LNCaP clone FGC (cell line): ENCODE measurements around the gene LMO3.

Source experiments
- DNase-seq: peaks from one replicate; pipeline ENCODE4 v3.0.0-alpha.2; 2011; ENCODE audit warnings: low read depth
- H3K4me3 ChIP-seq: 2 replicates; pipeline ENCODE4 v1.5.1; 2011; ENCODE audit warnings: mild to moderate bottlenecking, low read depth, low read length, control low read depth
- TF ChIP-seq, protein P1 (sequence below): IDR thresholded peaks from 2 replicates; pipeline ENCODE4 v1.5.1; 2012; ENCODE audit warnings: mild to moderate bottlenecking; ENCODE audit not compliant: control insufficient read depth, insufficient read depth; ENCODE audit errors: extremely low read depth

The LMO3 gene

DNA sequence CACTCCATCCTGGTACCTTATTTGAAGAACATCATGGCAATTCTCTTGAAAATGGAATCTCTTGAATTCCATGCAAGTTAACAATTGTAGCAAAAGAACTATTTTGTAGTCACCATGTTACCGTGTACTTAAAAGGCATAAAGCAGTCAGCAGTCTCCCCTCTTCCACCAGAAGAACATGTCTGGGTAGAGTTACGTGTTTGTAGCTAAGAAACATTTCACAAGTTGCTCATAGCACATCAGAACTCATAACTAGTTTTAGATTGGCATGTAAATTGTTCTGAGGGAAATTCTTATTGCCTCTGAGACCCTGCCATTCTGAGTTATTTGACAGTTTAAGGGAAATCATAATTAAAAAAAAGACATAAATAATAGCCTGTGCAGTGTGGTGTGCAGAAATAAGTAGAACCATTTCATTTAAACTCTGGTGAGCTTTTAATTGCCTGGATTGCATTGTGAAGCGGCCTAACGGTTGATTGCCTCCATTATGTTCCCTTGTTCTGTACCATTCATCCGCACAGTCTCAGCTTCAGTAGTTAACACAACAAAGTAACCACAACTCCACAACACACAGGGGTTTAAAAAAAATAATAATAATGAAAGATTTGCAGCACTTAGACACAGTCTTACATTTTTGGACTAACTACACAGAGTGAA lies 2.6 kb downstream of the LMO3 start:
- TF ChIP-seq, protein P1, sequence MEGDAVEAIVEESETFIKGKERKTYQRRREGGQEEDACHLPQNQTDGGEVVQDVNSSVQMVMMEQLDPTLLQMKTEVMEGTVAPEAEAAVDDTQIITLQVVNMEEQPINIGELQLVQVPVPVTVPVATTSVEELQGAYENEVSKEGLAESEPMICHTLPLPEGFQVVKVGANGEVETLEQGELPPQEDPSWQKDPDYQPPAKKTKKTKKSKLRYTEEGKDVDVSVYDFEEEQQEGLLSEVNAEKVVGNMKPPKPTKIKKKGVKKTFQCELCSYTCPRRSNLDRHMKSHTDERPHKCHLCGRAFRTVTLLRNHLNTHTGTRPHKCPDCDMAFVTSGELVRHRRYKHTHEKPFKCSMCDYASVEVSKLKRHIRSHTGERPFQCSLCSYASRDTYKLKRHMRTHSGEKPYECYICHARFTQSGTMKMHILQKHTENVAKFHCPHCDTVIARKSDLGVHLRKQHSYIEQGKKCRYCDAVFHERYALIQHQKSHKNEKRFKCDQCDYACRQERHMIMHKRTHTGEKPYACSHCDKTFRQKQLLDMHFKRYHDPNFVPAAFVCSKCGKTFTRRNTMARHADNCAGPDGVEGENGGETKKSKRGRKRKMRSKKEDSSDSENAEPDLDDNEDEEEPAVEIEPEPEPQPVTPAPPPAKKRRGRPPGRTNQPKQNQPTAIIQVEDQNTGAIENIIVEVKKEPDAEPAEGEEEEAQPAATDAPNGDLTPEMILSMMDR: no peak
- no peak for DNase-seq
- no peak overlapping the region for H3K4me3 ChIP-seq

DNA sequence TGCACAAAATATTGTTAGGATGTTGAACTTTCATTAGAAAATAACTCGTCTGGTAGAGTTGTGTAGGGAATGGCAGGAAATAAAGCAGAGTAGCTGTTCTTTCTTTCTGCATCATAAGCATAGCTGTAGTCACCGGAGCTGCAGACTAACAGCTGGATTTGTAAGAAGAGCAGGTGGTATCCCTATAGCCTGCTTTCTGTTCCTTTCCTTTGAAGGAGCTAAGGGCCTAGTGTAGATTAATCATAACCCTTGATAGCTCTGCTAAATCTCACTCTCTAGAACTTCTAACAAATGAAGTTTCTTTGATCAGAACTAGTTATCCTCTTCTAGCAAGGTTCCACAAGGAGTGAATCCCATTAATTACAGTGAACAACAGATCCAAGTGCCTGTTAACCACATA lies 3.5 kb downstream of the LMO3 start:
- TF ChIP-seq, protein P1: no peak
- no peak overlapping the region for H3K4me3 ChIP-seq
- DNase-seq: no peak

DNA sequence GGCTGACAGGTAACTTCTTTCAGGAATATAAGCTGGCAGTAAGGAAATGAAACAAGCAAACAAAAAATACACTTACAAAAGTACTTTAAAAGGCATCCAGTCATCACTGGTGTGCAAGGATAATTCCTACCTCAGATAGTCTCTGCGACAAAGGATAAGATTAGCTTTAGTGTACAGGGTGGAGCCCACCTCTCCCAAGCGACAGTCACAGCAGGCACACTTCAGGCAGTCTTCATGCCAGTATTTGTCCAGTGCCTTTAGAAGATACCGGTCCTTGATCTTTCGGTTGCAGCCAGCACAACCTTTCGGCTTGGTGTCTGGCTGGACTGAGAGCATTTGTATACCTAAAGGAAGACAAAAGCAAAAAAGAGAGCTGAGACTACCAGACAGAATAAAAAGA lies 5.4 kb downstream of the LMO3 start:
- DNase-seq: no peak

DNA sequence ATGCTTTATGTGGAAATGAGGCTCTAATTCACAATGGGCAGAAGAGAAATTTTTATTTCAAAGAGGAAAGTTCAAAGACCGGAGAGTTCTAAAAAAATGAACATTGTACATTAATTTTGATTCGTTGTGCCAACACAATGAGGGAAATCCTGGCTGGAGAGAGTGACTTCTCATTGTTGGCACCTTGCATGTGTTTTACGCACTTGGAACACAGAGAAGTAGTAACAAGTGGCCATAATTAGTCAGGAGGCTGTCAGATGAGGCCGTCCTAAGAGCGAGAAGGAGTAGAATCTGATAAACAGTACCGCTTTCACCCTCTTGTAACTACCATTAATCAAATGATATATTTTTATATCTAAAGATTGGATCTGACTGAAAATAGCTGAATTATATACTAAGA lies 6.9 kb downstream of the LMO3 start:
- TF ChIP-seq, protein P1: no peak
- H3K4me3 ChIP-seq: no peak overlapping the region
- DNase-seq: no peak

More for the DNA sequence above, 5.4 kb downstream of the LMO3 start:
- TF ChIP-seq, protein P1: no peak
- H3K4me3 ChIP-seq: no peak overlapping the region

DNA sequence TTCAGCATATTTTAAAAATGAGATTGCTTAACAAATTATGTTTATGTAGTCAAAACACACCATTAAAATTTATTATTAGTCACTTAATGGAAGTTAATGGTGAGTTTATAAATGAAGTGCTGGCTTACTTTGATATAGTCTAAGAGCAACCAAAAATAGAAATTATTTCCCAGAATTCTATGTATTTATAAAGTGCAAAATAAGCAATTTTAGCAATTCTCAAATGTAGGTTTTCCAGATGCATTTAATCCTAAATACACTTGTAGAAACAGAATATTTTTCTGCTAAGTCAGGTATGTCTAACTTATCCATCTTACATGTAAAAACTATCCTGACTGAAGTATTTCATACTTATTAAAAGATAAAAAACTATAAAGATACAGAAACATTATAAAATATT lies 11.2 kb downstream of the LMO3 start:
- H3K4me3 ChIP-seq: no peak overlapping the region
- TF ChIP-seq, protein P1: no peak
- DNase-seq: no peak

DNA sequence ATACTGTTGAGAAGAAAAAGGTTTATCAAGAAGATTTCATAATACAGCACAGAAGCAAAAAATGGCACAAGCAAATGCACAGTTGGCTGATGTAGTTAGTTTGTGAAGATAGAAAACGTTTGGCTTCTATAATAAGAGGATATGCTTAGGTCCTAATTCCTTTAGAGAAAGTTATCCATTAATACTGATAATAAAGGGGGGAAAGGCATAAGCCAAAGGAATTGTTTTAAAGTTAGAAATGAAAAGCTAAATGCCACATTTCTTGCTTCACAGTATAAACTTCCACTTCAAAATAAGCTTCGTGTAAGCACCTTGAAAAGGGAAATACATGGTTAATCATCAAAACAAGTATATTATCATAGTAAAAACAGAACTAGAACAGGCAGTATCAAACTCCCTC lies 12.4 kb downstream of the LMO3 start:
- TF ChIP-seq, protein P1: no peak
- DNase-seq: no peak
- no peak overlapping the region for H3K4me3 ChIP-seq

DNA sequence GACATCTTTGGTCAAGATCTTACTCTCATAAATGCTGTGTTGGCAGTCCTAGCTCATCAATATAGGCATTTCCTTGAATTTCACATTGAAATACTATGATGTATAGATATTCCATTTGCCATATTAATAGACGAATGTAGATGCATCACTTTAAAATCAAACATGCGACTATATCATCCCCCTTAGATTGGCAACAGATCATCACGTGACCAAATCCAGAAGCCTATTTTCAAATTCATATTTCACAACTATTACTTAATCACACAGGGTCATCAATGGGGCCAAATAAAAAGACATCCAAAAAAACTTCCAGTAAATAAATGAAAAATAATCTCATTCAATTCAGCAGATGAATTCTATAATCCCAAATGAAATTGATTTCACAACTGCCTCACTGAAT lies 15.3 kb downstream of the LMO3 start:
- no peak for DNase-seq
- TF ChIP-seq, protein P1: no peak
- no peak overlapping the region for H3K4me3 ChIP-seq
